Measurements from ENCODE around the gene ZNF207.
"Not testable (repeated sequence)": the region's sequence is repeated elsewhere in the genome, so short reads cannot be mapped to it uniquely, and the experiment has no call there.

Gene ZNF207

GRCh38 chr17:32335687-32336086 lies 14.3 kb upstream of the ZNF207 start:
- DNase-seq, result no peak

GRCh38 chr17:32341141-32341856 lies 8.7 kb upstream of the ZNF207 start:
- peak; percentile 42 for DNase-seq

- peak; percentile 84 for DNase-seq
These were observed 7.9 kb upstream of the ZNF207 start, which contains the start of gene C17orf75 for GRCh38 chr17:32341857-32342602. Gene C17orf75, minus strand, starts transcription at chr17:32342173. Its CDS starts 34 bp downstream, at chr17:32342139.

- peak; percentile 29 for DNase-seq
These were observed 7.2 kb upstream of the ZNF207 start for GRCh38 chr17:32342603-32343325.

- DNase-seq, result no peak
These were observed 3.9 kb upstream of the ZNF207 start for GRCh38 chr17:32345951-32346600.

- no peak for DNase-seq
These were observed 1.5 kb upstream of the ZNF207 start for GRCh38 chr17:32348483-32348800.

- peak; percentile 33 for DNase-seq
These were observed 479 bp upstream of the ZNF207 start for GRCh38 chr17:32349503-32349853.

GRCh38 chr17:32350666-32351418 lies 885 bp downstream of the ZNF207 start:
- peak; percentile 59 for DNase-seq

GRCh38 chr17:32352734-32353133 lies 2.8 kb downstream of the ZNF207 start:
- not testable (repeated sequence) for DNase-seq

GRCh38 chr17:32355649-32356377 lies 5.9 kb downstream of the ZNF207 start:
- no peak for DNase-seq

GRCh38 chr17:32356378-32356743 lies 6.4 kb downstream of the ZNF207 start:
- DNase-seq, result no peak

GRCh38 chr17:32356750-32357149 lies 6.8 kb downstream of the ZNF207 start:
- DNase-seq, result no peak

GRCh38 chr17:32357615-32358014 lies 7.7 kb downstream of the ZNF207 start:
- no peak for DNase-seq

- DNase-seq, result no peak
These were observed 11.3 kb downstream of the ZNF207 start for GRCh38 chr17:32361270-32361669.

GRCh38 chr17:32370426-32370825 lies 20.5 kb downstream of the ZNF207 start:
- no peak for DNase-seq

- no peak for DNase-seq
These were observed 32.7 kb downstream of the ZNF207 start for GRCh38 chr17:32382526-32383223.

- DNase-seq, result no peak
These were observed 34.0 kb downstream of the ZNF207 start for GRCh38 chr17:32383926-32384434.

GRCh38 chr17:32385121-32385520 lies 35.2 kb downstream of the ZNF207 start:
- no peak for DNase-seq

- no peak for DNase-seq
These were observed 36.0 kb downstream of the ZNF207 start for GRCh38 chr17:32385971-32386370.

GRCh38 chr17:32386844-32387243 lies 36.9 kb downstream of the ZNF207 start:
- no peak for DNase-seq

- not testable (repeated sequence) for DNase-seq
These were observed 38.2 kb downstream of the ZNF207 start for GRCh38 chr17:32388128-32388527.
